HG03565 (cell line): Measurements from ENCODE around the gene NPM3.

ENCODE experiments used
- ATAC-seq: cut with Tn5 transposase; IDR thresholded peaks from one replicate; pipeline ENCODE4 v1.9.1; 2021; ENCODE audit warnings: mild to moderate bottlenecking, moderate library complexity; ENCODE audit not compliant: unreplicated experiment

NPM3 gene

GRCh38 chr10:101760510-101760909 lies 22.7 kb downstream of the NPM3 start:
- ATAC-seq: no peak

- no peak for ATAC-seq
These were observed 23.7 kb downstream of the NPM3 start for GRCh38 chr10:101759309-101760247.

GRCh38 chr10:101758858-101759257 lies 24.4 kb downstream of the NPM3 start:
- no peak for ATAC-seq

- no peak for ATAC-seq
These were observed 31.0 kb downstream of the NPM3 start for GRCh38 chr10:101752241-101752640.

GRCh38 chr10:101749047-101750016 lies 33.9 kb downstream of the NPM3 start:
- ATAC-seq: no peak

GRCh38 chr10:101748496-101748895 lies 34.8 kb downstream of the NPM3 start:
- ATAC-seq: no peak

- no peak for ATAC-seq
These were observed 38.1 kb downstream of the NPM3 start for GRCh38 chr10:101745074-101745696.

- ATAC-seq: no peak
These were observed 39.0 kb downstream of the NPM3 start for GRCh38 chr10:101744267-101744666.

- no peak for ATAC-seq
These were observed 41.3 kb downstream of the NPM3 start for GRCh38 chr10:101741938-101742337.

GRCh38 chr10:101736666-101737065 lies 46.6 kb downstream of the NPM3 start:
- no peak for ATAC-seq

GRCh38 chr10:101732096-101732495 lies 51.1 kb downstream of the NPM3 start:
- ATAC-seq: no peak
